ENCODE data around the gene SH3YL1. TPM values are rescaled to one million over a fixed set of nuclear protein-coding genes. Genes with fewer than 3 reads are reported as not detected.

Gene SH3YL1
- total and polyA plus RNA-seq, 4 experiments from 2014 or later: 38.0 to 71.4 (median 55.4) TPM

GRCh38 chr2:281381-281780 lies 17.5 kb upstream of the SH3YL1 start:
- ChIA-PET CTCF (ENCODE audit: partially characterized antibody) (interaction anchor here (0.9 kb wide), 2 partner anchors 9 to 35 kb away, joined by 3 read pairs; no protein-coding TSS in a partner anchor), POLR2A (ENCODE audit: partially characterized antibody) (no interaction called here)
- peaks cover 49% of the 10 kb centered on the region for H3K36me3 ChIP-seq (ENCODE audit: insufficient read depth, low read length)
- no peaks in the 10 kb centered on the region for H3K9me3 ChIP-seq (ENCODE audit: control insufficient read depth in 1 of 2, low read length in 2 of 2)
- H3K27me3 ChIP-seq (ENCODE audit: insufficient read depth, low read length): no peaks in the 10 kb centered on the region
- intact Hi-C loops (cut with micrococcal nuclease): no loop called here
- no peak overlapping the region for H3K4me3 ChIP-seq (ENCODE audit: low read length in 2 of 2)
- no peak for DNase-seq
- H3K27ac ChIP-seq (ENCODE audit: low read depth, low read length): no peak overlapping the region
- Mint-ChIP-seq H3K27me3 (peaks cover 8 to 9% of the 10 kb centered on the region in 2 donors), H3K36me3 (peaks cover 59 to 70% of the 10 kb centered on the region in 2 donors), H3K9me3 (no peaks in the 10 kb centered on the region), H3K4me1 (peaks cover 0 to 8% (median 0%) of the 10 kb centered on the region in 4 donors), H3K4me3 (no peak overlapping the region), H3K27ac (no peak overlapping the region)
- H3K4me1 ChIP-seq (ENCODE audit: insufficient read depth, low read length): no peaks in the 10 kb centered on the region

GRCh38 chr2:280650-281110 lies 16.8 kb upstream of the SH3YL1 start:
- H3K4me1 Mint-ChIP-seq: peaks cover 0 to 3% (median 0%) of the 10 kb centered on the region in 4 donors
- ChIA-PET CTCF (ENCODE audit: partially characterized antibody) (interaction anchor here (0.9 kb wide), 1 partner anchor 9 kb away, joined by 3 read pairs; no protein-coding TSS in a partner anchor), POLR2A (ENCODE audit: partially characterized antibody) (no interaction called here)
- Histone ChIP-seq H3K4me3 (ENCODE audit: low read length in 2 of 2) (no peak overlapping the region), H3K27ac (ENCODE audit: low read depth, low read length) (no peak overlapping the region), H3K4me1 (ENCODE audit: insufficient read depth, low read length) (no peaks in the 10 kb centered on the region), H3K36me3 (ENCODE audit: insufficient read depth, low read length) (peaks cover 56% of the 10 kb centered on the region), H3K27me3 (ENCODE audit: insufficient read depth, low read length) (no peaks in the 10 kb centered on the region), H3K9me3 (ENCODE audit: control insufficient read depth in 1 of 2, low read length in 2 of 2) (no peaks in the 10 kb centered on the region)
- H3K27me3 Mint-ChIP-seq: peaks cover 2 to 4% of the 10 kb centered on the region in 2 donors
- no peak overlapping the region for H3K4me3 Mint-ChIP-seq
- no peak overlapping the region for H3K27ac Mint-ChIP-seq
- H3K9me3 Mint-ChIP-seq: no peaks in the 10 kb centered on the region
- intact Hi-C loops (cut with micrococcal nuclease): no loop called here
- H3K36me3 Mint-ChIP-seq: peaks cover 65 to 76% of the 10 kb centered on the region in 2 donors
- DNase-seq: no peak

- H3K9me3 Mint-ChIP-seq: no peaks in the 10 kb centered on the region
- Histone ChIP-seq H3K27me3 (ENCODE audit: insufficient read depth, low read length) (no peaks in the 10 kb centered on the region), H3K4me1 (ENCODE audit: insufficient read depth, low read length) (no peaks in the 10 kb centered on the region), H3K36me3 (ENCODE audit: insufficient read depth, low read length) (peaks cover 60% of the 10 kb centered on the region), H3K4me3 (ENCODE audit: low read length in 2 of 2) (no peak overlapping the region), H3K9me3 (ENCODE audit: control insufficient read depth in 1 of 2, low read length in 2 of 2) (no peaks in the 10 kb centered on the region), H3K27ac (ENCODE audit: low read depth, low read length) (no peak overlapping the region)
- intact Hi-C loops (cut with micrococcal nuclease): no loop called here
- H3K36me3 Mint-ChIP-seq: peaks cover 71 to 80% of the 10 kb centered on the region in 2 donors
- H3K4me1 Mint-ChIP-seq: no peaks in the 10 kb centered on the region
- DNase-seq: no peak
- peak overlapping the region in 1 of 7 donors; percentile 36 for H3K27ac Mint-ChIP-seq
- H3K4me3 Mint-ChIP-seq: no peak overlapping the region
- ChIA-PET CTCF (ENCODE audit: partially characterized antibody) (no interaction called here), POLR2A (ENCODE audit: partially characterized antibody) (no interaction called here)
- no peaks in the 10 kb centered on the region for H3K27me3 Mint-ChIP-seq
These were observed 16.3 kb upstream of the SH3YL1 start for GRCh38 chr2:279956-280649.

- intact Hi-C loops (cut with micrococcal nuclease): no loop called here
- Histone ChIP-seq H3K27me3 (ENCODE audit: insufficient read depth, low read length) (no peaks in the 10 kb centered on the region), H3K36me3 (ENCODE audit: insufficient read depth, low read length) (peaks cover 63% of the 10 kb centered on the region), H3K4me1 (ENCODE audit: insufficient read depth, low read length) (no peaks in the 10 kb centered on the region), H3K9me3 (ENCODE audit: control insufficient read depth in 1 of 2, low read length in 2 of 2) (no peaks in the 10 kb centered on the region), H3K4me3 (ENCODE audit: low read length in 2 of 2) (no peak overlapping the region), H3K27ac (ENCODE audit: low read depth, low read length) (no peak overlapping the region)
- DNase-seq: no peak
- no peak overlapping the region for H3K27ac Mint-ChIP-seq
- H3K4me1 Mint-ChIP-seq: peaks cover 0 to 4% (median 1%) of the 10 kb centered on the region in 4 donors
- POLR2A ChIA-PET (ENCODE audit: partially characterized antibody): no interaction called here
- CTCF ChIA-PET (ENCODE audit: partially characterized antibody): no interaction called here
- H3K27me3 Mint-ChIP-seq: no peaks in the 10 kb centered on the region
- H3K4me3 Mint-ChIP-seq: no peak overlapping the region
- H3K9me3 Mint-ChIP-seq: no peaks in the 10 kb centered on the region
- peaks cover 77 to 80% of the 10 kb centered on the region in 2 donors for H3K36me3 Mint-ChIP-seq
These were observed 15.5 kb upstream of the SH3YL1 start for GRCh38 chr2:279366-279765.

GRCh38 chr2:278927-279320 lies 15.1 kb upstream of the SH3YL1 start:
- H3K27me3 ChIP-seq (ENCODE audit: insufficient read depth, low read length): no peaks in the 10 kb centered on the region
- intact Hi-C loops (cut with micrococcal nuclease): no loop called here
- H3K4me3 ChIP-seq (ENCODE audit: low read length in 2 of 2): no peak overlapping the region
- no peaks in the 10 kb centered on the region for H3K9me3 ChIP-seq (ENCODE audit: control insufficient read depth in 1 of 2, low read length in 2 of 2)
- Mint-ChIP-seq H3K4me3 (no peak overlapping the region), H3K4me1 (peaks cover 0 to 4% (median 1%) of the 10 kb centered on the region in 4 donors), H3K27ac (no peak overlapping the region), H3K27me3 (no peaks in the 10 kb centered on the region), H3K36me3 (peaks cover 79 to 81% of the 10 kb centered on the region in 2 donors), H3K9me3 (no peaks in the 10 kb centered on the region)
- ChIA-PET POLR2A (ENCODE audit: partially characterized antibody) (no interaction called here), CTCF (ENCODE audit: partially characterized antibody) (no interaction called here)
- DNase-seq: no peak
- H3K4me1 ChIP-seq (ENCODE audit: insufficient read depth, low read length): no peaks in the 10 kb centered on the region
- H3K27ac ChIP-seq (ENCODE audit: low read depth, low read length): no peak overlapping the region
- peaks cover 68% of the 10 kb centered on the region for H3K36me3 ChIP-seq (ENCODE audit: insufficient read depth, low read length)

- H3K4me3 ChIP-seq (ENCODE audit: low read length in 2 of 2): no peak overlapping the region
- no peak overlapping the region for H3K4me3 Mint-ChIP-seq
- H3K36me3 ChIP-seq (ENCODE audit: insufficient read depth, low read length): peaks cover 70% of the 10 kb centered on the region
- H3K27ac ChIP-seq (ENCODE audit: low read depth, low read length): no peak overlapping the region
- H3K9me3 ChIP-seq (ENCODE audit: control insufficient read depth in 1 of 2, low read length in 2 of 2): no peaks in the 10 kb centered on the region
- H3K9me3 Mint-ChIP-seq: no peaks in the 10 kb centered on the region
- intact Hi-C loops (cut with micrococcal nuclease): no loop called here
- no peak for DNase-seq
- ChIA-PET CTCF (ENCODE audit: partially characterized antibody) (no interaction called here), POLR2A (ENCODE audit: partially characterized antibody) (no interaction called here)
- no peak overlapping the region for H3K27ac Mint-ChIP-seq
- peaks cover 0 to 4% (median 1%) of the 10 kb centered on the region in 4 donors for H3K4me1 Mint-ChIP-seq
- H3K36me3 Mint-ChIP-seq: peaks cover 78 to 80% of the 10 kb centered on the region in 2 donors
- H3K27me3 ChIP-seq (ENCODE audit: insufficient read depth, low read length): no peaks in the 10 kb centered on the region
- no peaks in the 10 kb centered on the region for H3K4me1 ChIP-seq (ENCODE audit: insufficient read depth, low read length)
- no peaks in the 10 kb centered on the region for H3K27me3 Mint-ChIP-seq
These were observed 14.6 kb upstream of the SH3YL1 start for GRCh38 chr2:278312-278926.

- no peak for DNase-seq
- Histone ChIP-seq H3K27ac (ENCODE audit: low read depth, low read length) (no peak overlapping the region), H3K36me3 (ENCODE audit: insufficient read depth, low read length) (peaks cover 75% of the 10 kb centered on the region), H3K4me3 (ENCODE audit: low read length in 2 of 2) (no peak overlapping the region), H3K4me1 (ENCODE audit: insufficient read depth, low read length) (no peaks in the 10 kb centered on the region), H3K27me3 (ENCODE audit: insufficient read depth, low read length) (no peaks in the 10 kb centered on the region), H3K9me3 (ENCODE audit: control insufficient read depth in 1 of 2, low read length in 2 of 2) (no peaks in the 10 kb centered on the region)
- H3K4me3 Mint-ChIP-seq: no peak overlapping the region
- no peaks in the 10 kb centered on the region for H3K27me3 Mint-ChIP-seq
- peaks cover 65 to 84% of the 10 kb centered on the region in 2 donors for H3K36me3 Mint-ChIP-seq
- H3K4me1 Mint-ChIP-seq: peaks cover 9 to 15% (median 14%) of the 10 kb centered on the region in 4 donors
- H3K27ac Mint-ChIP-seq: no peak overlapping the region
- H3K9me3 Mint-ChIP-seq: no peaks in the 10 kb centered on the region
- ChIA-PET POLR2A (ENCODE audit: partially characterized antibody) (no interaction called here), CTCF (ENCODE audit: partially characterized antibody) (interaction anchor here (1.1 to 1.5 kb wide), 2 partner anchors 15 to 257 kb away, joined by 3 to 6 read pairs; no protein-coding TSS in a partner anchor)
- intact Hi-C loops (cut with micrococcal nuclease): no loop called here
These were observed 11.6 kb upstream of the SH3YL1 start for GRCh38 chr2:275466-275865.
